WTC11 (cell line): ENCODE data around the gene RAB35. TPM values are rescaled to one million over a fixed set of nuclear protein-coding genes. Genes with fewer than 3 reads are reported as not detected.
A peak's percentile ranks its signal among the peaks of the same experiment; 100 is the strongest.

Experiments
- ATAC-seq: fragments of 200-7000 bp; cut with Tn5 transposase; 2 replicates; pipeline ENCODE4 v1.10.0; 2021; ENCODE audit warnings: mild to moderate bottlenecking, moderate library complexity
- CTCF ChIA-PET: fragments of 300-600 bp; sonication (Branson Sonifier 250); formaldehyde crosslinking; loops from one replicate; lab custom pipeline; 2021; ENCODE audit warnings: antibody characterized with exemption; lab: Charles Lee
- POLR2A ChIA-PET: fragments of 350-600 bp; sonication (Branson Sonifier 250); formaldehyde crosslinking; loops from one replicate; lab custom pipeline; 2021; ENCODE audit warnings: antibody characterized with exemption; lab: Charles Lee
- DNase-seq: peaks from one replicate; pipeline ENCODE4 v3.0.0; 2021; ENCODE audit warnings: low spot score
- H3K27ac Mint-ChIP-seq: 2 replicates; pipeline ENCODE4 v1.8.0; 2021; ENCODE audit warnings: mixed read lengths
- H3K27me3 Mint-ChIP-seq: 2 replicates; pipeline ENCODE4 v1.8.0; 2021; ENCODE audit warnings: low read depth, mild to moderate bottlenecking, moderate library complexity, mixed read lengths
- H3K36me3 Mint-ChIP-seq: 2 replicates; pipeline ENCODE4 v1.8.0; 2021; ENCODE audit warnings: mixed read lengths
- H3K4me1 Mint-ChIP-seq: 2 replicates; pipeline ENCODE4 v1.8.0; 2022; ENCODE audit warnings: mixed read lengths
- H3K4me3 Mint-ChIP-seq: 2 replicates; pipeline ENCODE4 v1.8.0; 2021; ENCODE audit warnings: mild to moderate bottlenecking, moderate library complexity, mixed read lengths
- H3K9me3 Mint-ChIP-seq: 2 replicates; pipeline ENCODE4 v1.8.0; 2021; ENCODE audit warnings: mixed read lengths
- CREB1 ChIP-seq: sonication (generic); formaldehyde crosslinking; IDR thresholded peaks from 2 replicates; pipeline ENCODE4 v1.8.0; 2023; ENCODE audit warnings: mild to moderate bottlenecking, missing genetic modification reagents
- CREM ChIP-seq: sonication (generic); formaldehyde crosslinking; IDR thresholded peaks from 2 replicates; pipeline ENCODE4 v1.8.1; 2022; ENCODE audit warnings: mild to moderate bottlenecking, missing genetic modification reagents, moderate library complexity
- EMX1 ChIP-seq: fragments of 250-450 bp; sonication (Bioruptor Pico); IDR thresholded peaks from 2 replicates; pipeline ENCODE4 v1.8.0; 2021; ENCODE audit warnings: mild to moderate bottlenecking
- ETV6 ChIP-seq: sonication (generic); formaldehyde crosslinking; IDR thresholded peaks from 2 replicates; pipeline ENCODE4 v1.8.1; 2022; ENCODE audit warnings: mild to moderate bottlenecking, missing genetic modification reagents
- FOXK1 ChIP-seq: sonication (generic); formaldehyde crosslinking; IDR thresholded peaks from 2 replicates; pipeline ENCODE4 v1.8.0; 2022; ENCODE audit warnings: mild to moderate bottlenecking, moderate library complexity, missing genetic modification reagents
- GTF2I ChIP-seq: fragments of 250-450 bp; sonication (Bioruptor Pico); conservative IDR thresholded peaks from 2 replicates; pipeline ENCODE4 v1.4.0; 2021; ENCODE audit warnings: mild to moderate bottlenecking
- OVOL2 ChIP-seq: fragments of 250-450 bp; sonication (Bioruptor Pico); IDR thresholded peaks from 2 replicates; pipeline ENCODE4 v1.9.0; 2021; ENCODE audit warnings: mild to moderate bottlenecking, borderline replicate concordance
- RORB ChIP-seq: fragments of 250-450 bp; sonication (Bioruptor Pico); IDR thresholded peaks from 2 replicates; pipeline ENCODE4 v1.9.0; 2021; ENCODE audit warnings: mild to moderate bottlenecking
- SOX15 ChIP-seq: fragments of 250-450 bp; sonication (Bioruptor Pico); IDR thresholded peaks from 2 replicates; pipeline ENCODE4 v1.9.0; 2021; ENCODE audit warnings: mild to moderate bottlenecking
- TEAD4 ChIP-seq: sonication (generic); formaldehyde crosslinking; IDR thresholded peaks from 2 replicates; pipeline ENCODE4 v1.8.0; 2022; ENCODE audit warnings: mild to moderate bottlenecking, missing genetic modification reagents
- ZNF219 ChIP-seq: sonication (generic); formaldehyde crosslinking; IDR thresholded peaks from 2 replicates; pipeline ENCODE4 v1.8.0; 2023; ENCODE audit warnings: missing genetic modification reagents, mild to moderate bottlenecking, borderline replicate concordance
- ZNF232 ChIP-seq: sonication (generic); formaldehyde crosslinking; IDR thresholded peaks from 2 replicates; pipeline ENCODE4 v1.8.0; 2022; ENCODE audit warnings: mild to moderate bottlenecking, missing genetic modification reagents
- ZNF416 ChIP-seq: fragments of 250-450 bp; sonication (Bioruptor Pico); IDR thresholded peaks from 2 replicates; pipeline ENCODE4 v1.9.0; 2021; ENCODE audit warnings: mild to moderate bottlenecking, inconsistent platforms
- ZNF423 ChIP-seq: fragments of 250-450 bp; sonication (Bioruptor Pico); IDR thresholded peaks from 2 replicates; pipeline ENCODE4 v2.1.2; 2022; ENCODE audit warnings: mild to moderate bottlenecking, moderate library complexity
- total RNA-seq: library from RNA; stranded (reverse); gene quantifications from 3 replicates; pipeline ENCODE4 v1.2.3, GENCODE V29; 2021
- TF ChIP-seq, protein P1 (sequence below): sonication (generic); formaldehyde crosslinking; conservative IDR thresholded peaks from 2 replicates; pipeline ENCODE4 v1.8.1; 2023; ENCODE audit warnings: mild to moderate bottlenecking, low read depth, missing genetic modification reagents, moderate library complexity
- TF ChIP-seq, protein P2 (sequence below): sonication (generic); formaldehyde crosslinking; IDR thresholded peaks from 2 replicates; pipeline ENCODE4 v1.8.1; 2023; ENCODE audit warnings: mild to moderate bottlenecking, missing genetic modification reagents, moderate library complexity
- TF ChIP-seq, protein P3 (sequence below): sonication (generic); formaldehyde crosslinking; conservative IDR thresholded peaks from 2 replicates; pipeline ENCODE4 v1.8.1; 2022; ENCODE audit warnings: mild to moderate bottlenecking, missing genetic modification reagents
- TF ChIP-seq, protein P4 (sequence below): sonication (generic); formaldehyde crosslinking; IDR thresholded peaks from 2 replicates; pipeline ENCODE4 v1.8.1; 2022; ENCODE audit warnings: missing genetic modification reagents, borderline replicate concordance
- TF ChIP-seq, protein P5 (sequence below): fragments of 250-450 bp; sonication (Bioruptor Pico); IDR thresholded peaks from 2 replicates; pipeline ENCODE4 v1.9.0; 2021; ENCODE audit warnings: mild to moderate bottlenecking
- TF ChIP-seq, protein P6 (sequence below): fragments of 250-450 bp; sonication (Bioruptor Pico); conservative IDR thresholded peaks from 2 replicates; pipeline ENCODE4 v1.9.0; 2021; ENCODE audit warnings: mild to moderate bottlenecking
- TF ChIP-seq, protein P7 (sequence below): fragments of 250-450 bp; sonication (Bioruptor Pico); IDR thresholded peaks from 2 replicates; pipeline ENCODE4 v1.8.0; 2021; ENCODE audit warnings: mild to moderate bottlenecking

Gene RAB35
- total RNA-seq, 1 experiment from 2014 or later, result 44.5 TPM

DNA sequence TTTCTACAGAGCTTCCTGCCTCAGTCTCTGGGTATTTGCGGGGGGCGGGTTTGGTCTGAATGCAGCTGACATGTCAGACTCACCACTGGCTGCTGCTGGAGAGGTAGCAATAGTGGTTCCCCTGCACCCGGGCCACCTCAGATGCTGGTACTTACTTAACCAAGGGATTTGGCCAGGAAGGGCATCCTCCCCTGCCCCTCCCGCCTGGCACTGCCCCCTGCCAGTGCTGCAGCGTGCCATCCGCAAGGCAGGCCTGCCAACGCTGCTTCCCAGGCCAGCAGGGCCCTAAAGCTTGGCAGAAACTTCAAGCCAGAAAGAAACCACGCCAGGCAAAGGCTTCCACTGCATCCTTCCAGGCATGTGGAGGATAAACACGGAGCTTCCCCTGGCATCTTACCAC lies 22.1 kb downstream of the RAB35 start:
- no peak overlapping the region for H3K4me3 Mint-ChIP-seq
- peaks cover 12% of the 10 kb centered on the region for H3K36me3 Mint-ChIP-seq
- TF ChIP-seq, protein P1, sequence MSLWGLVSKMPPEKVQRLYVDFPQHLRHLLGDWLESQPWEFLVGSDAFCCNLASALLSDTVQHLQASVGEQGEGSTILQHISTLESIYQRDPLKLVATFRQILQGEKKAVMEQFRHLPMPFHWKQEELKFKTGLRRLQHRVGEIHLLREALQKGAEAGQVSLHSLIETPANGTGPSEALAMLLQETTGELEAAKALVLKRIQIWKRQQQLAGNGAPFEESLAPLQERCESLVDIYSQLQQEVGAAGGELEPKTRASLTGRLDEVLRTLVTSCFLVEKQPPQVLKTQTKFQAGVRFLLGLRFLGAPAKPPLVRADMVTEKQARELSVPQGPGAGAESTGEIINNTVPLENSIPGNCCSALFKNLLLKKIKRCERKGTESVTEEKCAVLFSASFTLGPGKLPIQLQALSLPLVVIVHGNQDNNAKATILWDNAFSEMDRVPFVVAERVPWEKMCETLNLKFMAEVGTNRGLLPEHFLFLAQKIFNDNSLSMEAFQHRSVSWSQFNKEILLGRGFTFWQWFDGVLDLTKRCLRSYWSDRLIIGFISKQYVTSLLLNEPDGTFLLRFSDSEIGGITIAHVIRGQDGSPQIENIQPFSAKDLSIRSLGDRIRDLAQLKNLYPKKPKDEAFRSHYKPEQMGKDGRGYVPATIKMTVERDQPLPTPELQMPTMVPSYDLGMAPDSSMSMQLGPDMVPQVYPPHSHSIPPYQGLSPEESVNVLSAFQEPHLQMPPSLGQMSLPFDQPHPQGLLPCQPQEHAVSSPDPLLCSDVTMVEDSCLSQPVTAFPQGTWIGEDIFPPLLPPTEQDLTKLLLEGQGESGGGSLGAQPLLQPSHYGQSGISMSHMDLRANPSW, result no peak
- CTCF ChIA-PET, result interaction anchor here (0.8 to 2.2 kb wide), 8 partner anchors 8 to 171 kb away, joined by 3 to 6 read pairs (median 4); partner anchors contain the start of gene PXN
- peak overlapping the region; percentile 96 for H3K27ac Mint-ChIP-seq
- POLR2A ChIA-PET, result interaction anchor here (1.1 to 2.2 kb wide), 3 partner anchors 22 to 106 kb away, joined by 3 to 9 read pairs (median 7); partner anchors contain the start of genes BICDL1 and RAB35
- H3K9me3 Mint-ChIP-seq, result no peaks in the 10 kb centered on the region
- no peaks in the 10 kb centered on the region for H3K27me3 Mint-ChIP-seq
- no peak for DNase-seq
- peaks cover 36% of the 10 kb centered on the region for H3K4me1 Mint-ChIP-seq
- 0 out of 2 replicates have a peak, but pooled peaks have one; percentile 1 for ATAC-seq

DNA sequence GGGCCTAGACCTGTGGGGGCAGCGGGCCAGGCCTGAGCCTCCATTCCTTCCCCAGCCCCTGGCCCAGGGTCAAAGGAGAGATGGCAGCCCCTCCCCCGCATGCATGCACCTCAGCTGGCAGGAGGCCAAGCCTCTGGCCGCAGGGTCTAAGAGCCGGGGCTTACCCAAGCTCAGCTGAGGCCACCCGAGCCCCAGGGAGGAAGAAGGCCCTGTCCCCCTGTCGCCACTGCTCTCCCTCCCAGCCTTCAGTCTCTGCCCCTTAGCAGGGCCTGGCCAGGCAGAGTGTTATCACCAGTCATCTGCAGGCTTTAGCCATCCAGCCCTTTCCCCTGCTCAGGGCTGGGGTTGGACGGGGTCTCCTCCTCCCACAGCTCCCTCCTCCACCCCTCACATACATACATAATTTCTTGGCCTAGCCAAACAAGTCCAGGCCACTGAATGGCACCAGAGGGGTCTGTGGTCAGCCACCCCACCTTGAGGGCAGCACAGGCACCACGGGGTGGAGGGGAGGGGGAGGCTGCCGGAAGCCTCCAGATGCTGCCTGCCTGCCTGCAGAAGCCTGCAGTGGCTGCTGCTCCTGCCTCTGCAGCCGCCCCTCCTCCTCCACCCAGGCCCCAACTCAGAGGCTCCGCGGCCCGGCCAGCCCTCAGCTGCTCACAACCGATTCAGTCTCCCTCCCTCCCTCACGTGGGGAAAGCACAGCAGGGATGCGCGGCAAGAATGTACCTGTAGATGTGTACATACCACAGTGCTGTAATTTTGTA lies 22.8 kb downstream of the RAB35 start:
- Mint-ChIP-seq H3K27ac (peak overlapping the region; percentile 85; the same call in 1 of the 2 replicates), H3K27me3 (no peaks in the 10 kb centered on the region), H3K4me1 (peaks cover 36% of the 10 kb centered on the region), H3K36me3 (peaks cover 12% of the 10 kb centered on the region), H3K4me3 (no peak overlapping the region), H3K9me3 (no peaks in the 10 kb centered on the region)
- peak; percentile 84 for ATAC-seq
- peak; percentile 85 for DNase-seq
- CTCF ChIA-PET, result interaction anchor here (0.5 to 2.2 kb wide), 12 partner anchors 8 to 172 kb away, joined by 3 to 6 read pairs (median 4); partner anchors contain the start of genes PXN and RAB35
- POLR2A ChIA-PET, result interaction anchor here (1.1 to 2.2 kb wide), 4 partner anchors 23 to 105 kb away, joined by 3 to 9 read pairs (median 8); partner anchors contain the start of genes BICDL1 and RAB35
- TF ChIP-seq, protein P2, sequence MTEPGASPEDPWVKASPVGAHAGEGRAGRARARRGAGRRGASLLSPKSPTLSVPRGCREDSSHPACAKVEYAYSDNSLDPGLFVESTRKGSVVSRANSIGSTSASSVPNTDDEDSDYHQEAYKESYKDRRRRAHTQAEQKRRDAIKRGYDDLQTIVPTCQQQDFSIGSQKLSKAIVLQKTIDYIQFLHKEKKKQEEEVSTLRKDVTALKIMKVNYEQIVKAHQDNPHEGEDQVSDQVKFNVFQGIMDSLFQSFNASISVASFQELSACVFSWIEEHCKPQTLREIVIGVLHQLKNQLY (CRISPR knock-in tag), result no peak
- TF ChIP-seq FOXK1 (0 out of 2 replicates have a peak, but pooled peaks have one; percentile 11), ZNF219 (CRISPR knock-in tag) (no peak), ZNF232 (CRISPR knock-in tag) (0 out of 2 replicates have a peak, but pooled peaks have one; percentile 32), SOX15 (CRISPR knock-in tag) (no peak), ETV6 (peak; percentile 58; the same call in 1 of the 2 replicates), ZNF423 (CRISPR knock-in tag) (peak; percentile 47; the same call in 1 of the 2 replicates), CREM (CRISPR knock-in tag) (no peak), CREB1 (CRISPR knock-in tag) (no peak), RORB (no peak), OVOL2 (CRISPR knock-in tag) (no peak), EMX1 (CRISPR knock-in tag) (no peak), GTF2I (no peak), TEAD4 (CRISPR knock-in tag) (no peak), ZNF416 (CRISPR knock-in tag) (no peak)
- TF ChIP-seq, protein P1, result 0 out of 2 replicates have a peak, but pooled peaks have one; percentile 22
- TF ChIP-seq, protein P3, sequence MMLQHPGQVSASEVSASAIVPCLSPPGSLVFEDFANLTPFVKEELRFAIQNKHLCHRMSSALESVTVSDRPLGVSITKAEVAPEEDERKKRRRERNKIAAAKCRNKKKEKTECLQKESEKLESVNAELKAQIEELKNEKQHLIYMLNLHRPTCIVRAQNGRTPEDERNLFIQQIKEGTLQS (CRISPR knock-in tag), result no peak
- TF ChIP-seq, protein P4, sequence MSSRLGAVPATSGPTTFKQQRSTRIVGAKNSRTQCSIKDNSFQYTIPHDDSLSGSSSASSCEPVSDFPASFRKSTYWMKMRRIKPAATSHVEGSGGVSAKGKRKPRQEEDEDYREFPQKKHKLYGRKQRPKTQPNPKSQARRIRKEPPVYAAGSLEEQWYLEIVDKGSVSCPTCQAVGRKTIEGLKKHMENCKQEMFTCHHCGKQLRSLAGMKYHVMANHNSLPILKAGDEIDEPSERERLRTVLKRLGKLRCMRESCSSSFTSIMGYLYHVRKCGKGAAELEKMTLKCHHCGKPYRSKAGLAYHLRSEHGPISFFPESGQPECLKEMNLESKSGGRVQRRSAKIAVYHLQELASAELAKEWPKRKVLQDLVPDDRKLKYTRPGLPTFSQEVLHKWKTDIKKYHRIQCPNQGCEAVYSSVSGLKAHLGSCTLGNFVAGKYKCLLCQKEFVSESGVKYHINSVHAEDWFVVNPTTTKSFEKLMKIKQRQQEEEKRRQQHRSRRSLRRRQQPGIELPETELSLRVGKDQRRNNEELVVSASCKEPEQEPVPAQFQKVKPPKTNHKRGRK (CRISPR knock-in tag), result no peak
- TF ChIP-seq, protein P5, sequence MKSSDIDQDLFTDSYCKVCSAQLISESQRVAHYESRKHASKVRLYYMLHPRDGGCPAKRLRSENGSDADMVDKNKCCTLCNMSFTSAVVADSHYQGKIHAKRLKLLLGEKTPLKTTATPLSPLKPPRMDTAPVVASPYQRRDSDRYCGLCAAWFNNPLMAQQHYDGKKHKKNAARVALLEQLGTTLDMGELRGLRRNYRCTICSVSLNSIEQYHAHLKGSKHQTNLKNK, result no peak
- TF ChIP-seq, protein P6, sequence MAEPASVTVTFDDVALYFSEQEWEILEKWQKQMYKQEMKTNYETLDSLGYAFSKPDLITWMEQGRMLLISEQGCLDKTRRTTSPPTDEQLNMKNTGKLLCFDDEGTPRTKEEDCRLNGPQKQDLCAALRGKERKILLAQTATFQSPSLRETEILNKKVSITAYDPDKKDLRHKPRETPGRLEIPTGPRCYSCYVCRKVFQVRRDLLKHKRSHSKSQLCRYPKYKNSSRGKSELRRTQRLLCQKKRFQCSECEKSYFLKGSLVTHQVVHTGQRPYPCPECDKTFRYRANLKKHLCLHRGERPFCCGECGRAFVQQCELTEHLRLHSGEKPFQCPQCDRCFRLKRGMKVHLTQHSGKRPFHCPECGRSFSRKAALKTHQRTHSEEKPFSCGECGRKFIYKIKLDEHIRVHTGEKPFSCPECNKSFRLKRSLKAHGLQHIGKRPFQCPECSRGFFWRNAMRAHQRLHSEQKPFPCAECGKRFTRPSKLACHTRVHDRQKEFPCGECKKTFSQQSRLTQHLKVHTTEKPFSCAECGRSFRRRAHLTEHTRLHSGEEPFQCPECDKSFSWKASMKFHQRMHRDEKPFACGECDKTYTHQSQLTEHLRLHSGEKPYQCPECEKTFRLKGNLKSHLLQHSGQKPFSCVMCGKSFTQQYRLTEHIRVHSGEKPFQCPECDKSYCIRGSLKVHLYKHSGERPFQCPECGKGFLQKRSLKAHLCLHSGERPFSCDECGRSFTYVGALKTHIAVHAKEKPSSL (CRISPR knock-in tag), result no peak
- TF ChIP-seq, protein P7, sequence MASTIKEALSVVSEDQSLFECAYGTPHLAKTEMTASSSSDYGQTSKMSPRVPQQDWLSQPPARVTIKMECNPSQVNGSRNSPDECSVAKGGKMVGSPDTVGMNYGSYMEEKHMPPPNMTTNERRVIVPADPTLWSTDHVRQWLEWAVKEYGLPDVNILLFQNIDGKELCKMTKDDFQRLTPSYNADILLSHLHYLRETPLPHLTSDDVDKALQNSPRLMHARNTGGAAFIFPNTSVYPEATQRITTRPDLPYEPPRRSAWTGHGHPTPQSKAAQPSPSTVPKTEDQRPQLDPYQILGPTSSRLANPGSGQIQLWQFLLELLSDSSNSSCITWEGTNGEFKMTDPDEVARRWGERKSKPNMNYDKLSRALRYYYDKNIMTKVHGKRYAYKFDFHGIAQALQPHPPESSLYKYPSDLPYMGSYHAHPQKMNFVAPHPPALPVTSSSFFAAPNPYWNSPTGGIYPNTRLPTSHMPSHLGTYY (CRISPR knock-in tag), result no peak
